DOHH2 (cell line): ENCODE results near the gene RBM6.

Source experiments
- CTCF ChIP-seq: fragments of 200-600 bp; sonication (generic); IDR thresholded peaks from one replicate; pipeline ENCODE4 v1.5.1; 2014; ENCODE audit warnings: antibody characterized with exemption, mild to moderate bottlenecking, low read depth, low read length; ENCODE audit not compliant: poor library complexity, severe bottlenecking
- EZH2phosphoT487 ChIP-seq: fragments of 200-600 bp; sonication (generic); IDR thresholded peaks from 2 replicates; pipeline ENCODE4 v1.6.1; 2017; ENCODE audit warnings: borderline replicate concordance, mild to moderate bottlenecking, antibody characterized with exemption, low read length, moderate library complexity, mixed read lengths

- TF ChIP-seq CTCF (no peak), EZH2phosphoT487 (no peak)
These were observed 184.3 kb downstream of the RBM6 start for GRCh38 chr3:50124052-50124799.
